GM18907 (cell line): ENCODE results near the gene GRIK2.

Source experiments
- ATAC-seq: cut with Tn5 transposase; IDR thresholded peaks from one replicate; pipeline ENCODE4 v1.9.1; 2021; ENCODE audit warnings: mild to moderate bottlenecking, moderate library complexity; ENCODE audit not compliant: unreplicated experiment

GRIK2 gene

GRCh38 chr6:101400326-101401135 is 7.0 kb downstream of the GRIK2 start:
- no peak for ATAC-seq

- no peak for ATAC-seq
Observed at GRCh38 chr6:101401171-101401570, 7.7 kb downstream of the GRIK2 start.

- ATAC-seq = no peak
Observed at GRCh38 chr6:101401792-101402621, 8.5 kb downstream of the GRIK2 start.

- no peak for ATAC-seq
Observed at GRCh38 chr6:101402622-101403031, 9.1 kb downstream of the GRIK2 start.

- no peak for ATAC-seq
Observed at GRCh38 chr6:101403216-101403945, 9.9 kb downstream of the GRIK2 start.

- no peak for ATAC-seq
Observed at GRCh38 chr6:101404775-101405174, 11.3 kb downstream of the GRIK2 start.

- ATAC-seq = no peak
Observed at GRCh38 chr6:101413773-101414172, 20.3 kb downstream of the GRIK2 start.

GRCh38 chr6:101417900-101418299 is 24.4 kb downstream of the GRIK2 start:
- ATAC-seq = no peak

GRCh38 chr6:101422251-101422650 is 28.7 kb downstream of the GRIK2 start:
- no peak for ATAC-seq

GRCh38 chr6:101422811-101423210 is 29.3 kb downstream of the GRIK2 start:
- no peak for ATAC-seq

- no peak for ATAC-seq
Observed at GRCh38 chr6:101429270-101429669, 35.8 kb downstream of the GRIK2 start.

GRCh38 chr6:101429845-101430244 is 36.3 kb downstream of the GRIK2 start:
- ATAC-seq = no peak

- no peak for ATAC-seq
Observed at GRCh38 chr6:101433141-101433540, 39.6 kb downstream of the GRIK2 start.

- no peak for ATAC-seq
Observed at GRCh38 chr6:101434601-101435000, 41.1 kb downstream of the GRIK2 start.

- ATAC-seq = no peak
Observed at GRCh38 chr6:101435038-101435437, 41.5 kb downstream of the GRIK2 start.

- ATAC-seq = no peak
Observed at GRCh38 chr6:101439790-101440189, 46.3 kb downstream of the GRIK2 start.

GRCh38 chr6:101443315-101443714 is 49.8 kb downstream of the GRIK2 start:
- ATAC-seq = no peak

- no peak for ATAC-seq
Observed at GRCh38 chr6:101444717-101445116, 51.2 kb downstream of the GRIK2 start.

- ATAC-seq = no peak
Observed at GRCh38 chr6:101445527-101445926, 52.0 kb downstream of the GRIK2 start.

- ATAC-seq = no peak
Observed at GRCh38 chr6:101450901-101451300, 57.4 kb downstream of the GRIK2 start.

GRCh38 chr6:101451981-101452380 is 58.5 kb downstream of the GRIK2 start:
- ATAC-seq = no peak
